ENCODE results near the gene ZNF710.
A peak's percentile ranks its signal among the peaks of the same experiment; 100 is the strongest.
"Not testable (repeated sequence)": the region's sequence is repeated elsewhere in the genome, so short reads cannot be mapped to it uniquely, and the experiment has no call there.

ZNF710 gene

GRCh38 chr15:90058775-90059174 lies 57.7 kb downstream of the ZNF710 start:
- no peak for DNase-seq (ENCODE audit: low read depth in 2 of 3, low spot score in 1 of 3)

- peak; percentile 76 to 82 (median 81) for DNase-seq (ENCODE audit: low read depth in 2 of 3, low spot score in 1 of 3)
Observed at GRCh38 chr15:90059208-90059985, 58.3 kb downstream of the ZNF710 start.

DNA sequence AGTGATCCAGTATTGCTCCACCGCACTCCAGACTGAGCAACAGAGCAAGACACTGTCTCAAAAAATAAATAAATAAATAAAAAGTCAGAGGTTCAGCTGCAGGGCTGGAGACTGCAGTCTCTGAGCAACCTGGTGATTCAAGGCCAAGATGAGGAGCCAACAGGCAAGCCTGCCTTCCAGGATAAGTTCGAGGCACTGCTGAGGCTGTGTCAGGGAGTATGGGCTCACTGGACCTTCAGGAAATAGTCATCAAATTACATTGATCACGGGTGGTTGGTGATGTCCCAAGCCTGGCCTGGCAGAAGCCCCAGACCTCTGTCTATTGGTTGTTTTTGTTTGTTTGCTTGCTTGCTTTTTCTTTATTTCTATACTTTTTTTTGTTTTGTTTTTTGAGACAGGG lies 59.7 kb downstream of the ZNF710 start:
- DNase-seq (ENCODE audit: low read depth in 2 of 3, low spot score in 1 of 3) = no peak

DNA sequence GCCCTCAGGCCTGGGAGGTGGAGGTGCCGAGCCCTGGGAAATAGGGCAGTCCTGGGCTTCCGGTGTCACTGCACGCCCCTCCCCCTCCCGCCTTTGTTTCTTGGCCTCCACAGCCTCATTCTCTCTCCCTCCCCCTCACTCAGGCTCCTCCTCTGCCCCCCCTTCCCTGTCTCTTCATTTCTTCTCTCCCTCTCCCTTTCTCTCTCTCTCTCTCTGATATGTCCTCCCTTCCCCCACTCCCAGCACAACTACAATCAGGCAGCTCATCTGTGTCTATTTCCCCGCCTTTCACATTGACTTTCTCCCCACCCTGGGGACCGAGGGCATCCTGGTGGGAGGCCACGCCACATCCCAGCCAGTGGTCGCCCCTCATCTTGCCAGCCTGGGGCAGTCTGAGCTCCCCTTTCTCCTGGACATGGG lies 60.9 kb downstream of the ZNF710 start:
- peak; percentile 24 to 37 (median 33) for DNase-seq (ENCODE audit: low read depth in 2 of 3, low spot score in 1 of 3)

GRCh38 chr15:90062462-90062932 lies 61.4 kb downstream of the ZNF710 start:
- DNase-seq (ENCODE audit: low read depth in 2 of 3, low spot score in 1 of 3) = no peak

- no peak for DNase-seq (ENCODE audit: low read depth in 2 of 3, low spot score in 1 of 3)
Observed at GRCh38 chr15:90062973-90063769, 62.0 kb downstream of the ZNF710 start.

DNA sequence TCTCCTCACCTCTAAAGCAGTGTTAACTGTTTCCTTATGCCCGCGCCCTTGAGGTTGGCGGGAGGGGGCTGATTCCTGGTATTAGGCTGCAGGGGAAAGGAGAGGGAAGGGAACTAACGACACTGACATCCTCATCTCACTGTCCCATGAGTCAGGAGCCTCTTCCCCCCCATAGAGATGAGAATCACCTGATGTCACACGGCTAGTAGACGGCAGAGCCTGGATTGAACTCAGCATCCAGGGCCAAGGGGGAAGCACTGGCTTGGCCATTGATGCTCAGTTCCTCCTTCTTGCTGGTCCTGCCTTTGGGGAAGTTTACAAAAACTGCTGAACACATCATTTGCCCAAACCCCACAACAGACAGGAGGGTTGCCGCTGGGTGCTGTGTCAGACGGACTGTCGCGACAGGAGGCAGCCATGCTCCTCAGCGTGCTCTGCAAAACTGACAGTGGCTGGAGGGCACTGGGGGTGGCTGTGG lies 62.7 kb downstream of the ZNF710 start:
- DNase-seq (ENCODE audit: low read depth in 2 of 3, low spot score in 1 of 3) = no peak

DNA sequence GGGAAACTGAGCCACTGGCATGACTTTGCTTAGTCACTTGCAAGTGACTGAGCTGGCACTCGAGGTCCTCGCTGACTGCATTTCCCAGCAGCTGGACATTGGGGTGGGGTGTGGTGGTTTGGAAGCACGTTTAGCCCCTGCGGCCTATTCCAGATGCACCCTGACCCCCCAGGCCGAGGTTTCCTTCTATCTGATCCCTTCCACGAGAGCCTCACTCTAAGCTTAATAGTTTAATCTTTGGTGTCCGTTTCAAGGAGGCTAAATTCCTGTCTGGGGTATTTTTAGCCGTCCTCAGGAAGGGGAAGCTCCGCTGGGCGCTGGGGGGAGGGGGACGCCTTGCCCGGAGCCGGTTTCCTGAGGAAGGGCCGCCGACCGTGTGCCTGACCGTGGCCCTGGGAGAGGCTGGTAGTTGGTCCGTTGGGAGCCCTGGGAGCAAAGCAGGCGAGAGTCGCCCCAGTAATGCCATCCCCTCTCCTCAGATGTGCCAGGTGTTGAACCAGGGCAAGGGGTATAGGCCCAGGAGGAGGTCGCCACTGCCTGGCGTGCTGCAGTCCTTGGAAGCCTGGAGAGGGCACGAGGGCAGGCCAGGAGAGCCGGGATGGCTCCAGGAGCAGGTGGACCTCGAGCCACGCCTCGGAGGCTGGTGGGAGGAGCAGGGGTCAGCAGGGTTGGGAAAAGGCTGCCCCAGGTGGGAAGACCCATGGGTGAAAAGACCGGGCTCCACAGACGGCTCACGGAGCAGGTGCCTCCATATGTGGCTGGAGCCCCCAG lies 64.0 kb downstream of the ZNF710 start:
- DNase-seq (ENCODE audit: low read depth in 2 of 3, low spot score in 1 of 3) = no peak

GRCh38 chr15:90065682-90066049 lies 64.5 kb downstream of the ZNF710 start:
- no peak for DNase-seq (ENCODE audit: low read depth in 2 of 3, low spot score in 1 of 3)

GRCh38 chr15:90067181-90067952 lies 66.2 kb downstream of the ZNF710 start:
- no peak for DNase-seq (ENCODE audit: low read depth in 2 of 3, low spot score in 1 of 3)

- no peak for DNase-seq (ENCODE audit: low read depth in 2 of 3, low spot score in 1 of 3)
Observed at GRCh38 chr15:90067953-90068606, 67.0 kb downstream of the ZNF710 start.

GRCh38 chr15:90070623-90071022 lies 69.5 kb downstream of the ZNF710 start:
- not testable (repeated sequence) for DNase-seq (ENCODE audit: low read depth in 2 of 3, low spot score in 1 of 3)

DNA sequence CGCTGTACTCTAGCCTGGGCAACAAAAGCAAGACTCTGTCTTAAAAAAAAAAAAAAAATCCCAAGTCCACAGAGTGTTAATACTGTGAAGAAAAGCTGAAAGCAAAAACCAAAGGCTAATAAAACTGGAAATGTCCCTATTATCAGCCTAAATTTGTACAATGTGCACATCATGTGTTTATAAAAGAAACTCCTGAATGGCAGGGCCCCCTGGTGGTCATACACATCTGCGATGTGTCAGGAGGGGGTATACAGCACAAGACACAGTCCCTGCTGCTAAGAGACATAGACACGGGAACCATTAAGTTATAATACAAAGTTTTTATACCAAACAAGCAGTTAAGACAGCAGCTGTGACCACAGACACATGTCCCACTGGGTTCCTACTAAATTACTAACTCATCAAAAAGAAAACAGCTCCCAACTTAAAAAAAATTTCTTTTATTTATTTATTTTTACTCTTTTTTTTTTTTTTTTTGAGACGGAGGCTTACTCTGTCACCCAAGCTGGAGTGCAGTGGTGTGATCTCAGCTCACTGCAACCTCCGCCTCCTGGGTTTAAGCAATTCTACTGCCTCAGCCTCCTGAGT lies 70.2 kb downstream of the ZNF710 start:
- peak; percentile 63 to 66 (median 66) for DNase-seq (ENCODE audit: low read depth in 2 of 3, low spot score in 1 of 3)

- no peak for DNase-seq (ENCODE audit: low read depth in 2 of 3, low spot score in 1 of 3)
Observed at GRCh38 chr15:90072978-90073640, 72.0 kb downstream of the ZNF710 start.

GRCh38 chr15:90074023-90074422 lies 72.9 kb downstream of the ZNF710 start:
- no peak for DNase-seq (ENCODE audit: low read depth in 2 of 3, low spot score in 1 of 3)

DNA sequence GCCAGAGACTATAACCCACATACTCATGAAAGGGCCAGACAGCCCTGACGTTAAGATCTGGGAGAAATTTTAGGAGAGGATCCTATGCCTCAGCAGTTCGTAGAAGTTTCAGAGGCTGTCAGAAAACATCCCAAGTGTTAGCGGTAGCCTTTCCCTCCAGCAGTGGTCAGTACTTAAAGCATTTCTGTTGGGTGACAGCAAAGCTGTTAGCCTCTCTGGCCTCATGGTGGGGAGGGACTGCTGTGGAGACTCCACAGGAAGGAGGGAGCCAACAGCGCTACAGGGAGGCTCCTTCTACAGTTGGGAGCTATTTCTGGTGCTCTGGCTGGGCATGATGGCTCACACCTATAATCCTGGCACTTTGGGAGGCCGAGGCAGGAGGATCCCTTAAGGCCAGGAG lies 73.8 kb downstream of the ZNF710 start:
- no peak for DNase-seq (ENCODE audit: low read depth in 2 of 3, low spot score in 1 of 3)

DNA sequence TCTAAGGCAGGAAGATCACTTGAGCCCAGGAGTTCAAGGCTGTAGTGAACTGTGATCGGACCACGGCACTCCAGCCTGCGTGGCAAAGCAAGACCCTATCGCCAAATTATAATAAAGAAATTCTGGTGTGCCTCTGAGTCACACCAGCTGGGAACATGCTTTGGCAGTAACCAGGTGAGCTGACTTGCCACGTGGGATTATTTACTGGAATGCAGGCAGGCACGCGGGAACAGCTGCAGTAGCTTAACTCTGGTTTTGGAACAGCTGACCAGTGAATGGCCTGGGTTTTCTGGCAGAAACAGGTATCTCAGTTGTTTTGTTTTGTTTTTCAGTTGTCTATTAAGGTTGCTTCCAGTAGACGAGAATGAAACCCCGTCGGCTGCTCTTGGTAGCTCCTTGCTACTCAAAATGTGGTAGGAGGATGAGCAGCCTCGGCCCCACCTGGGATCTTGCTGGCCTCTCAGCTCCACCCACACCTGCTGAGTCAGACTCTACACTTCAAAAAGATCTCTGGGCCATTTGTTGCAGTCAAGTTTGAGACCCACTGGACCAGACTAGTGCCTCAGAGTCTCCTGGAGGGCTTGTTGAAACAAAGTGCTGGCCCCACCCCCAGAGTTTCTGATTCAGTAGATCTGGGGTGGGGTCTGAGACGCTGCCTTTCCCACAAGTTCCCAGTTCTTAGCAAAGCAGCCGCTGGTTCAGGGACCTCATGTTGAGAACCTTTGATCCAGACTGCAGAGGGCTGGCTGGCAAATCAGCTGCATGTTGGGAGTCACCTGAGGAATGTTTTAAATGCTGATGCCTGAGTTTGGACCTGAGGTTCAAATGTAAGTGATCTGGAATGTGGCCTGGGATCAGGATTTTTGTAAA lies 74.5 kb downstream of the ZNF710 start:
- no peak for DNase-seq (ENCODE audit: low read depth in 2 of 3, low spot score in 1 of 3)

DNA sequence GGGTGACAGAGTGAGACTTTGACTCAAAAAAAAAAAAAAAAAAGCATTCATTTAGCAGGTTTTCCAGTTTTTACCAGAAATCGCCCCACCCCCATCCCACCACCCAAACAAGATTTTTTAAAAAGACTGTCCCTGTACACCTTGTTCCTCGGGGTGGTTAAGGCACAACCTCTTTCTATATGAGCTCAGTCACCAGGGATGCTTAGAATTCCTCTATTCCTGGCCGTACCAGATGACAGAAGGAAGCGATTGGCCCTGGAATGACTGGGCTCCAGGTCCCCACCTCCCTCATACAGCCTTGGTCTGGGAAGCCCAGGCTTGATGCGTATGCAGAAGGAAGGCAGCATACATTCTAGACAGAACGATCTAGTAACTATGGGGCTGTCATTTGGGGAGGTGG lies 75.6 kb downstream of the ZNF710 start:
- no peak for DNase-seq (ENCODE audit: low read depth in 2 of 3, low spot score in 1 of 3)

All from stimulated activated CD4-positive, alpha-beta T cell treated with anti-CD3 and anti-CD28 coated beads, Interleukin-12 subunit alpha, Interleukin-12 subunit beta, amount 100 ng/mL, for 48 hours (primary cell).